ENCODE measurements around the gene CLIP3. TPM values are rescaled to one million over a fixed set of nuclear protein-coding genes. Genes with fewer than 3 reads are reported as not detected.

Gene CLIP3
- total RNA-seq, 1 donor from 2014 or later, result 4.3 TPM

GRCh38 chr19:36054733-36055686 lies 22.3 kb upstream of the CLIP3 start, which contains the start of gene WDR62:
TSS of gene WDR62 (plus strand) at chr19:36054897. CDS start at chr19:36054972, 75 bp downstream.
- DNase-seq (ENCODE audit: low read depth), result no peak
- TF ChIP-seq CTCF (conservative IDR thresholded peaks at IDR 0.05; ENCODE audit: low read depth, low read length), result no peak
- peak within 1 kb of the TSS; percentile 88 for H3K4me3 ChIP-seq (ENCODE audit: low read depth, low read length)

- peak; percentile 89 for DNase-seq (ENCODE audit: low read depth)
- TF ChIP-seq CTCF (conservative IDR thresholded peaks at IDR 0.05; ENCODE audit: low read depth, low read length), result peak; percentile 48
- peak within 1 kb of the TSS; percentile 88 for H3K4me3 ChIP-seq (ENCODE audit: low read depth, low read length)
Measured at GRCh38 chr19:36054119-36054732, 21.6 kb upstream of the CLIP3 start, which contains the start of gene THAP8. TSS of gene THAP8 (minus strand) at chr19:36054285. CDS start at chr19:36054217, 68 bp downstream.

- TF ChIP-seq CTCF (conservative IDR thresholded peaks at IDR 0.05; ENCODE audit: low read depth, low read length), result no peak
- DNase-seq (ENCODE audit: low read depth), result no peak
- H3K4me3 ChIP-seq (ENCODE audit: low read depth, low read length), result no peak overlapping the region
Measured at GRCh38 chr19:36051637-36052036, 19.0 kb upstream of the CLIP3 start.

- no peak for DNase-seq (ENCODE audit: low read depth)
- peak; percentile 63 for TF ChIP-seq CTCF (conservative IDR thresholded peaks at IDR 0.05; ENCODE audit: low read depth, low read length)
- no peak overlapping the region for H3K4me3 ChIP-seq (ENCODE audit: low read depth, low read length)
Measured at GRCh38 chr19:36051236-36051635, 18.6 kb upstream of the CLIP3 start.

GRCh38 chr19:36049080-36049698 lies 16.5 kb upstream of the CLIP3 start:
- no peak for DNase-seq (ENCODE audit: low read depth)
- TF ChIP-seq CTCF (conservative IDR thresholded peaks at IDR 0.05; ENCODE audit: low read depth, low read length), result no peak
- no peak overlapping the region for H3K4me3 ChIP-seq (ENCODE audit: low read depth, low read length)

- DNase-seq (ENCODE audit: low read depth), result no peak
- no peak for TF ChIP-seq CTCF (conservative IDR thresholded peaks at IDR 0.05; ENCODE audit: low read depth, low read length)
- H3K4me3 ChIP-seq (ENCODE audit: low read depth, low read length), result no peak overlapping the region
Measured at GRCh38 chr19:36047835-36048234, 15.2 kb upstream of the CLIP3 start.
